Endothelial cell of umbilical vein (primary cell): ENCODE results near the gene RAB1A.

Experiments used
- CTCF ChIP-seq, 2 donors: IDR thresholded peaks; 1 replicate in 1 of 2; 2 replicates in 1 of 2; pipeline ENCODE4 v1.5.1; 2011; ENCODE audit warnings: low read length in 2 of 2, mild to moderate bottlenecking in 2 of 2, moderate library complexity in 2 of 2, control low read depth in 1 of 2, inconsistent platforms in 1 of 2, low read depth in 1 of 2; ENCODE audit not compliant: insufficient read depth in 1 of 2; ENCODE audit errors: extremely low read depth in 1 of 2
- EZH2 ChIP-seq: IDR thresholded peaks from 2 replicates; pipeline ENCODE4 v1.6.1; 2012; ENCODE audit warnings: borderline replicate concordance, low read depth, mild to moderate bottlenecking, moderate library complexity, low read length, inconsistent platforms; ENCODE audit not compliant: severe bottlenecking
- GATA2 ChIP-seq: IDR thresholded peaks from 2 replicates; pipeline ENCODE4 v1.7.0; 2011; ENCODE audit warnings: low read depth, mild to moderate bottlenecking, moderate library complexity, mixed read lengths, low read length; ENCODE audit not compliant: insufficient read length, insufficient read depth
- MAX ChIP-seq: IDR thresholded peaks from 2 replicates; pipeline ENCODE4 v1.6.1; 2011; ENCODE audit not compliant: insufficient read depth, insufficient read length
- MYC ChIP-seq: IDR thresholded peaks from one replicate; pipeline ENCODE4 v1.6.1; 2011; ENCODE audit warnings: mild to moderate bottlenecking, low read depth, low read length
- POLR2A ChIP-seq: IDR thresholded peaks from 2 replicates; pipeline ENCODE4 v1.6.1; 2012; ENCODE audit warnings: low read depth, mild to moderate bottlenecking, control low read depth, low read length
- POLR2AphosphoS5 ChIP-seq: IDR thresholded peaks from 2 replicates; pipeline ENCODE4 v1.6.1; 2012; ENCODE audit warnings: low read depth, mild to moderate bottlenecking, control low read depth, low read length, moderate library complexity; ENCODE audit not compliant: insufficient read depth

- TF ChIP-seq CTCF (IDR thresholded peaks at IDR 0.05; ENCODE audit: extremely low read depth in 1 of 2, insufficient read depth in 1 of 2, low read depth in 1 of 2, low read length in 2 of 2) (no peak), EZH2 (no peak), POLR2A (no peak), GATA2 (no peak), MAX (no peak), POLR2AphosphoS5 (no peak), MYC (no peak)
Observed at GRCh38 chr2:65070856-65071255, 59.0 kb downstream of the RAB1A start.
